ENCODE measurements around the gene GNA12.
A peak's percentile ranks its signal among the peaks of the same experiment; 100 is the strongest.

The GNA12 gene

GRCh38 chr7:2851497-2851896 lies 7.4 kb upstream of the GNA12 start:
- no peak overlapping the region for H3K9ac ChIP-seq (ENCODE audit: low read depth, low read length, poor library complexity)
- no peak overlapping the region for H2BK5ac ChIP-seq (ENCODE audit: low read length)
- H3K27me3 ChIP-seq (ENCODE audit: control insufficient read depth in 3 of 3, insufficient read depth in 3 of 3, low read depth in 1 of 3, low read length in 3 of 3) = no peaks in the 10 kb centered on the region
- no CpG with 5 or more reads among the region's 2 CpGs for WGBS, 2 donors (ENCODE audit: extremely low coverage in 2 of 2, insufficient read length in 2 of 2, insufficient replicate concordance in 1 of 2)
- no peak overlapping the region for H3K4me3 ChIP-seq (ENCODE audit: low read length in 2 of 2)
- no peaks in the 10 kb centered on the region for H3K79me1 ChIP-seq (ENCODE audit: low read depth, low read length)
- H3K27ac ChIP-seq (replicated peaks; ENCODE audit: low read length) = no peak overlapping the region
- H2AFZ ChIP-seq (ENCODE audit: low read length) = no peak overlapping the region
- H2BK120ac ChIP-seq (ENCODE audit: low read depth, low read length) = no peak overlapping the region
- no peak overlapping the region for H2AK5ac ChIP-seq (ENCODE audit: low read depth, low read length)
- H3K4me1 ChIP-seq (ENCODE audit: control insufficient read depth in 2 of 2, insufficient read depth in 1 of 2, low read depth in 1 of 2, low read length in 2 of 2) = no peaks in the 10 kb centered on the region
- no peaks in the 10 kb centered on the region for H3K9me3 ChIP-seq (replicated peaks in 1 of 2; ENCODE audit: control insufficient read depth in 2 of 2, insufficient read depth in 1 of 2, low read depth in 1 of 2, low read length in 2 of 2)
- DNase-seq (ENCODE audit: low spot score) = no peak
- no peak overlapping the region for H4K8ac ChIP-seq (ENCODE audit: low read depth, low read length)
- no peak overlapping the region for H2BK15ac ChIP-seq (ENCODE audit: low read length)
- no peak overlapping the region for H3K23ac ChIP-seq (ENCODE audit: low read depth, low read length, poor library complexity)
- no peak overlapping the region for H3K14ac ChIP-seq (ENCODE audit: low read length)
- no peak overlapping the region for H4K91ac ChIP-seq (ENCODE audit: low read depth, low read length, poor library complexity)
- no peak overlapping the region for H3K18ac ChIP-seq (ENCODE audit: low read length)
- no peak overlapping the region for H2BK12ac ChIP-seq (ENCODE audit: low read length)
- H3K36me3 ChIP-seq (replicated peaks in 1 of 2; ENCODE audit: control insufficient read depth in 2 of 2, insufficient read depth in 2 of 2, low read length in 2 of 2) = no peaks in the 10 kb centered on the region
- no peak overlapping the region for H3K4ac ChIP-seq (ENCODE audit: low read length)
- no peak overlapping the region for H3K4me2 ChIP-seq (ENCODE audit: insufficient read depth, low read length, poor library complexity, severe bottlenecking)

- Histone ChIP-seq H2BK5ac (ENCODE audit: low read length) (no peak overlapping the region), H2AK5ac (ENCODE audit: low read depth, low read length) (no peak overlapping the region), H3K9ac (ENCODE audit: low read depth, low read length, poor library complexity) (no peak overlapping the region), H3K14ac (ENCODE audit: low read length) (no peak overlapping the region), H4K91ac (ENCODE audit: low read depth, low read length, poor library complexity) (no peak overlapping the region), H3K79me1 (ENCODE audit: low read depth, low read length) (no peaks in the 10 kb centered on the region), H2AFZ (ENCODE audit: low read length) (no peak overlapping the region), H3K18ac (ENCODE audit: low read length) (no peak overlapping the region), H2BK12ac (ENCODE audit: low read length) (no peak overlapping the region), H3K4me1 (ENCODE audit: control insufficient read depth in 2 of 2, insufficient read depth in 1 of 2, low read depth in 1 of 2, low read length in 2 of 2) (no peaks in the 10 kb centered on the region), H3K9me3 (replicated peaks in 1 of 2; ENCODE audit: control insufficient read depth in 2 of 2, insufficient read depth in 1 of 2, low read depth in 1 of 2, low read length in 2 of 2) (no peaks in the 10 kb centered on the region), H2BK15ac (ENCODE audit: low read length) (no peak overlapping the region), H3K27me3 (ENCODE audit: control insufficient read depth in 3 of 3, insufficient read depth in 3 of 3, low read depth in 1 of 3, low read length in 3 of 3) (no peaks in the 10 kb centered on the region), H3K23ac (ENCODE audit: low read depth, low read length, poor library complexity) (no peak overlapping the region), H3K4me3 (ENCODE audit: low read length in 2 of 2) (no peak overlapping the region), H3K4ac (ENCODE audit: low read length) (no peak overlapping the region), H2BK120ac (ENCODE audit: low read depth, low read length) (no peak overlapping the region), H3K4me2 (ENCODE audit: insufficient read depth, low read length, poor library complexity, severe bottlenecking) (no peak overlapping the region), H4K8ac (ENCODE audit: low read depth, low read length) (no peak overlapping the region), H3K27ac (replicated peaks; ENCODE audit: low read length) (no peak overlapping the region), H3K36me3 (replicated peaks in 1 of 2; ENCODE audit: control insufficient read depth in 2 of 2, insufficient read depth in 2 of 2, low read length in 2 of 2) (no peaks in the 10 kb centered on the region)
- DNase-seq (ENCODE audit: low spot score) = no peak
- 100% methylated on average over 2 of the region's 6 CpGs; no CpG with 5 or more reads in 1 of the 2 donors for WGBS, 2 donors (ENCODE audit: extremely low coverage in 2 of 2, insufficient read length in 2 of 2, insufficient replicate concordance in 1 of 2)
Observed at GRCh38 chr7:2849941-2850766, 6.0 kb upstream of the GNA12 start.

- peak overlapping the region; percentile 85 for H2AFZ ChIP-seq (ENCODE audit: low read length)
- H3K23ac ChIP-seq (ENCODE audit: low read depth, low read length, poor library complexity) = no peak overlapping the region
- peak overlapping the region; percentile 82 for H3K4me2 ChIP-seq (ENCODE audit: insufficient read depth, low read length, poor library complexity, severe bottlenecking)
- H2AK5ac ChIP-seq (ENCODE audit: low read depth, low read length) = no peak overlapping the region
- H3K27ac ChIP-seq (replicated peaks; ENCODE audit: low read length) = no peak overlapping the region
- H2BK5ac ChIP-seq (ENCODE audit: low read length) = no peak overlapping the region
- H3K4ac ChIP-seq (ENCODE audit: low read length) = no peak overlapping the region
- H3K79me1 ChIP-seq (ENCODE audit: low read depth, low read length) = peaks cover 5% of the 10 kb centered on the region
- H3K27me3 ChIP-seq (ENCODE audit: control insufficient read depth in 3 of 3, insufficient read depth in 3 of 3, low read depth in 1 of 3, low read length in 3 of 3) = no peaks in the 10 kb centered on the region
- H2BK15ac ChIP-seq (ENCODE audit: low read length) = no peak overlapping the region
- no peak overlapping the region for H4K91ac ChIP-seq (ENCODE audit: low read depth, low read length, poor library complexity)
- H2BK12ac ChIP-seq (ENCODE audit: low read length) = no peak overlapping the region
- peaks cover 0 to 29% of the 10 kb centered on the region in 2 donors for H3K36me3 ChIP-seq (replicated peaks in 1 of 2; ENCODE audit: control insufficient read depth in 2 of 2, insufficient read depth in 2 of 2, low read length in 2 of 2)
- peak overlapping the region in 1 of 2 donors; percentile 42 for H3K4me3 ChIP-seq (ENCODE audit: low read length in 2 of 2)
- DNase-seq (ENCODE audit: low spot score) = no peak
- H3K9ac ChIP-seq (ENCODE audit: low read depth, low read length, poor library complexity) = no peak overlapping the region
- H3K9me3 ChIP-seq (replicated peaks in 1 of 2; ENCODE audit: control insufficient read depth in 2 of 2, insufficient read depth in 1 of 2, low read depth in 1 of 2, low read length in 2 of 2) = peaks cover 0 to 3% of the 10 kb centered on the region in 2 donors
- H2BK120ac ChIP-seq (ENCODE audit: low read depth, low read length) = no peak overlapping the region
- WGBS, 2 donors (ENCODE audit: extremely low coverage in 2 of 2, insufficient read length in 2 of 2, insufficient replicate concordance in 1 of 2) = no CpG with 5 or more reads among the region's 14 CpGs
- H3K14ac ChIP-seq (ENCODE audit: low read length) = no peak overlapping the region
- peaks cover 3 to 4% of the 10 kb centered on the region in 2 donors for H3K4me1 ChIP-seq (ENCODE audit: control insufficient read depth in 2 of 2, insufficient read depth in 1 of 2, low read depth in 1 of 2, low read length in 2 of 2)
- H3K18ac ChIP-seq (ENCODE audit: low read length) = no peak overlapping the region
- no peak overlapping the region for H4K8ac ChIP-seq (ENCODE audit: low read depth, low read length)
Observed at GRCh38 chr7:2845034-2845592, 1.0 kb upstream of the GNA12 start.

GRCh38 chr7:2843711-2844152 lies 376 bp downstream of the GNA12 start:
- Histone ChIP-seq H3K36me3 (replicated peaks in 1 of 2; ENCODE audit: control insufficient read depth in 2 of 2, insufficient read depth in 2 of 2, low read length in 2 of 2) (peaks cover 0 to 41% of the 10 kb centered on the region in 2 donors), H3K9ac (ENCODE audit: low read depth, low read length, poor library complexity) (peak overlapping the region; percentile 95), H3K9me3 (replicated peaks in 1 of 2; ENCODE audit: control insufficient read depth in 2 of 2, insufficient read depth in 1 of 2, low read depth in 1 of 2, low read length in 2 of 2) (peaks cover 0 to 8% of the 10 kb centered on the region in 2 donors), H3K4me3 (ENCODE audit: low read length in 2 of 2) (peak overlapping the region; percentile 91 to 95), H3K23ac (ENCODE audit: low read depth, low read length, poor library complexity) (no peak overlapping the region), H4K8ac (ENCODE audit: low read depth, low read length) (no peak overlapping the region), H2AK5ac (ENCODE audit: low read depth, low read length) (peak overlapping the region; percentile 94), H2BK120ac (ENCODE audit: low read depth, low read length) (no peak overlapping the region), H3K4me1 (ENCODE audit: control insufficient read depth in 2 of 2, insufficient read depth in 1 of 2, low read depth in 1 of 2, low read length in 2 of 2) (peaks cover 3 to 4% of the 10 kb centered on the region in 2 donors), H3K4ac (ENCODE audit: low read length) (no peak overlapping the region), H2AFZ (ENCODE audit: low read length) (peak overlapping the region; percentile 87), H2BK12ac (ENCODE audit: low read length) (peak overlapping the region; percentile 22), H3K14ac (ENCODE audit: low read length) (peak overlapping the region; percentile 94), H3K27me3 (ENCODE audit: control insufficient read depth in 3 of 3, insufficient read depth in 3 of 3, low read depth in 1 of 3, low read length in 3 of 3) (no peaks in the 10 kb centered on the region), H4K91ac (ENCODE audit: low read depth, low read length, poor library complexity) (no peak overlapping the region), H3K79me1 (ENCODE audit: low read depth, low read length) (peaks cover 5% of the 10 kb centered on the region), H3K27ac (replicated peaks; ENCODE audit: low read length) (no peak overlapping the region), H2BK5ac (ENCODE audit: low read length) (peak overlapping the region; percentile 66), H3K18ac (ENCODE audit: low read length) (peak overlapping the region; percentile 98), H3K4me2 (ENCODE audit: insufficient read depth, low read length, poor library complexity, severe bottlenecking) (peak overlapping the region; percentile 71), H2BK15ac (ENCODE audit: low read length) (no peak overlapping the region)
- no CpG with 5 or more reads among the region's 64 CpGs for WGBS, 2 donors (ENCODE audit: extremely low coverage in 2 of 2, insufficient read length in 2 of 2, insufficient replicate concordance in 1 of 2)
- no peak for DNase-seq (ENCODE audit: low spot score)

Data from neuronal stem cell (in vitro differentiated cells).